IMR-90 (cell line): Measurements from ENCODE around the gene GLIPR1. TPM values are rescaled to one million over a fixed set of nuclear protein-coding genes. Genes with fewer than 3 reads are reported as not detected.
A peak's percentile ranks its signal among the peaks of the same experiment; 100 is the strongest.

Source experiments
- ATAC-seq: fragments of 200-7000 bp; cut with Tn5 transposase; 2 replicates; pipeline ENCODE4 v1.9.1; 2020; ENCODE audit warnings: low read depth, mild to moderate bottlenecking, moderate library complexity
- BruUV-seq: library from RNA; stranded (reverse); fragments of 400-500 nt; replicated peaks from 2 replicates; lab custom pipeline; 2021; lab: Mats Ljungman, UMichigan
- CTCF ChIA-PET: fragments of 300-600 bp; formaldehyde crosslinking; extraction: SDS; loops from one replicate; lab custom pipeline; 2021; ENCODE audit warnings: antibody characterized with exemption; lab: Yijun Ruan, JAX
- POLR2A ChIA-PET: fragments of 300-600 bp; sonication (Branson Sonifier 250); formaldehyde crosslinking; loops from one replicate; lab custom pipeline; 2022; ENCODE audit warnings: antibody characterized with exemption; ENCODE audit not compliant: unreplicated experiment; lab: Charles Lee
- DNase-seq: peaks from one replicate; pipeline ENCODE4 v3.0.0; 2013
- H2AFZ ChIP-seq: replicated peaks from 2 replicates; pipeline ENCODE3; 2013; ENCODE audit warnings: low read length, mild to moderate bottlenecking; ENCODE audit not compliant: poor library complexity
- H2AK5ac ChIP-seq: 2 replicates; pipeline ENCODE4 v1.6.1; 2013; ENCODE audit warnings: low read depth, low read length, inconsistent platforms
- H2AK9ac ChIP-seq: replicated peaks from 2 replicates; pipeline ENCODE3; 2013; ENCODE audit warnings: mild to moderate bottlenecking, low read depth, low read length, moderate library complexity; ENCODE audit not compliant: poor library complexity
- H2BK120ac ChIP-seq: 2 replicates; pipeline ENCODE4 v1.6.1; 2013; ENCODE audit warnings: low read depth, low read length, inconsistent platforms
- H2BK15ac ChIP-seq: 3 replicates; pipeline ENCODE4 v1.6.1; 2013; ENCODE audit warnings: low read depth, low read length, inconsistent platforms
- H2BK20ac ChIP-seq: 2 replicates; pipeline ENCODE4 v1.6.1; 2013; ENCODE audit warnings: low read depth, mild to moderate bottlenecking, inconsistent platforms, low read length, moderate library complexity
- H2BK5ac ChIP-seq: 2 replicates; pipeline ENCODE4 v1.6.1; 2013; ENCODE audit warnings: mild to moderate bottlenecking, low read depth, low read length, inconsistent platforms; ENCODE audit not compliant: poor library complexity, severe bottlenecking
- H3K14ac ChIP-seq: replicated peaks from 2 replicates; pipeline ENCODE4 v1.6.1; 2013; ENCODE audit warnings: low read depth, low read length, inconsistent platforms
- H3K18ac ChIP-seq: 2 replicates; pipeline ENCODE4 v1.6.1; 2013; ENCODE audit warnings: low read depth, low read length, control low read depth
- H3K23ac ChIP-seq: 2 replicates; pipeline ENCODE4 v1.6.1; 2013; ENCODE audit warnings: low read depth, low read length, inconsistent platforms
- H3K27ac ChIP-seq: 2 replicates; pipeline ENCODE4 v1.5.1; 2013; ENCODE audit warnings: mild to moderate bottlenecking, control low read depth, low read length; ENCODE audit not compliant: insufficient read depth
- H3K27me3 ChIP-seq: 2 replicates; pipeline ENCODE4 v1.6.1; 2013; ENCODE audit warnings: low read length; ENCODE audit not compliant: control insufficient read depth, insufficient read depth
- H3K36me3 ChIP-seq: 2 replicates; pipeline ENCODE4 v1.6.1; 2013; ENCODE audit warnings: low read length, mixed read lengths; ENCODE audit not compliant: control insufficient read depth, insufficient read depth
- H3K4ac ChIP-seq: 2 replicates; pipeline ENCODE4 v1.6.1; 2013; ENCODE audit warnings: low read depth, low read length, inconsistent platforms
- H3K4me1 ChIP-seq: 2 replicates; pipeline ENCODE4 v1.6.1; 2013; ENCODE audit warnings: low read length, mixed read lengths; ENCODE audit not compliant: control insufficient read depth, insufficient read depth
- H3K4me2 ChIP-seq: 2 replicates; pipeline ENCODE4 v1.6.1; 2013; ENCODE audit warnings: low read depth, mild to moderate bottlenecking, control low read depth, low read length, moderate library complexity
- H3K4me3 ChIP-seq: 2 replicates; pipeline ENCODE4 v1.5.1; 2013; ENCODE audit warnings: low read depth, mild to moderate bottlenecking, control low read depth, low read length, moderate library complexity; ENCODE audit not compliant: insufficient read depth
- H3K56ac ChIP-seq: 2 replicates; pipeline ENCODE4 v1.6.1; 2013; ENCODE audit warnings: low read length, inconsistent platforms; ENCODE audit not compliant: insufficient read depth; ENCODE audit errors: extremely low read depth
- H3K79me1 ChIP-seq, 2 experiments: 2 replicates each; pipeline ENCODE4 v1.6.1; 2013; ENCODE audit warnings: low read length in 2 of 2, inconsistent platforms in 1 of 2, low read depth in 1 of 2
- H3K9ac ChIP-seq: 2 replicates; pipeline ENCODE4 v1.6.1; 2013; ENCODE audit warnings: low read depth, low read length, control low read depth
- H3K9me1 ChIP-seq: 2 replicates; pipeline ENCODE4 v1.6.1; 2013; ENCODE audit warnings: low read length, inconsistent platforms; ENCODE audit not compliant: insufficient read depth
- H3K9me3 ChIP-seq: 2 replicates; pipeline ENCODE4 v1.6.1; 2013; ENCODE audit warnings: low read length; ENCODE audit not compliant: control insufficient read depth, insufficient read depth
- H4K20me1 ChIP-seq: 2 replicates; pipeline ENCODE4 v1.6.1; 2013; ENCODE audit warnings: low read length, inconsistent platforms; ENCODE audit not compliant: insufficient read depth
- H4K5ac ChIP-seq: 2 replicates; pipeline ENCODE4 v1.6.1; 2013; ENCODE audit warnings: mild to moderate bottlenecking, low read depth, low read length, control low read depth
- H4K8ac ChIP-seq, 2 experiments: 2 replicates each; pipeline ENCODE4 v1.6.1; 2013; ENCODE audit warnings: low read depth in 2 of 2, low read length in 2 of 2, control low read depth in 1 of 2, inconsistent platforms in 1 of 2
- H4K91ac ChIP-seq: 2 replicates; pipeline ENCODE4 v1.6.1; 2013; ENCODE audit warnings: low read depth, low read length, inconsistent platforms; ENCODE audit not compliant: insufficient read depth
- CTCF ChIP-seq: conservative IDR thresholded peaks from 2 replicates; pipeline ENCODE4 v1.5.1; 2012; ENCODE audit warnings: mild to moderate bottlenecking, low read depth, low read length, improper control_type of control experiment
- MAFK ChIP-seq: IDR thresholded peaks from 2 replicates; pipeline ENCODE4 v1.6.1; 2012; ENCODE audit warnings: low read depth, low read length, improper control_type of control experiment
- RAD21 ChIP-seq: IDR thresholded peaks from 2 replicates; pipeline ENCODE4 v1.6.1; 2012; ENCODE audit warnings: low read length, improper control_type of control experiment
- SMC3 ChIP-seq: fragments of 150-350 bp; IDR thresholded peaks from 2 replicates; pipeline ENCODE4 v1.6.1; 2016; ENCODE audit warnings: low read depth, mild to moderate bottlenecking, antibody characterized with exemption, low read length, moderate library complexity
- WGBS, 2 experiments: methylation state at CpG; one replicate each; pipeline versions ENCODE4 v1.1.5 to v1.1.7; 2013; ENCODE audit warnings: missing lambda C conversion rate in 2 of 2; ENCODE audit not compliant: insufficient read length in 1 of 2; ENCODE audit errors: extremely low coverage in 2 of 2; 5-methylcytosine and 5-hydroxymethylcytosine counted together
- dilution Hi-C: fragments of 300-500 bp; cut with HindIII; formaldehyde crosslinking; loops from one replicate; pipeline ENCODE4 v1.14.3; 2018; ENCODE audit warnings: low sequenced_read_pairs; ENCODE audit not compliant: unreplicated experiment
- in situ Hi-C: fragments of 300-500 bp; cut with MboI; formaldehyde crosslinking; loops from 3 replicates; pipeline ENCODE4 v1.14.3; 2019; ENCODE audit warnings: low sequenced_read_pairs, inconsistent platforms, mixed read lengths
- intact Hi-C: fragments of 100-400 bp; cut with micrococcal nuclease; formaldehyde crosslinking; loops from 2 replicates; pipeline ENCODE4 v1.10.0; 2022
- polyA plus RNA-seq, 3 experiments: library from polyadenylated mRNA; depleted of rRNA; stranded (reverse); fragments of >200 nt; gene quantifications; 2 replicates each; pipeline ENCODE4 v1.2.3, GENCODE V29; 2012; ENCODE audit warnings: low replicate concordance in 1 of 3
- total RNA-seq: library from RNA; depleted of rRNA; stranded (reverse); fragments of >200 nt; gene quantifications from 2 replicates; pipeline ENCODE4 v1.2.3, GENCODE V29; 2012

The GLIPR1 gene
- total and polyA plus RNA-seq, 2 of the 4 experiments (the other 2 are of a cell fraction), result 268 to 327 TPM

DNA sequence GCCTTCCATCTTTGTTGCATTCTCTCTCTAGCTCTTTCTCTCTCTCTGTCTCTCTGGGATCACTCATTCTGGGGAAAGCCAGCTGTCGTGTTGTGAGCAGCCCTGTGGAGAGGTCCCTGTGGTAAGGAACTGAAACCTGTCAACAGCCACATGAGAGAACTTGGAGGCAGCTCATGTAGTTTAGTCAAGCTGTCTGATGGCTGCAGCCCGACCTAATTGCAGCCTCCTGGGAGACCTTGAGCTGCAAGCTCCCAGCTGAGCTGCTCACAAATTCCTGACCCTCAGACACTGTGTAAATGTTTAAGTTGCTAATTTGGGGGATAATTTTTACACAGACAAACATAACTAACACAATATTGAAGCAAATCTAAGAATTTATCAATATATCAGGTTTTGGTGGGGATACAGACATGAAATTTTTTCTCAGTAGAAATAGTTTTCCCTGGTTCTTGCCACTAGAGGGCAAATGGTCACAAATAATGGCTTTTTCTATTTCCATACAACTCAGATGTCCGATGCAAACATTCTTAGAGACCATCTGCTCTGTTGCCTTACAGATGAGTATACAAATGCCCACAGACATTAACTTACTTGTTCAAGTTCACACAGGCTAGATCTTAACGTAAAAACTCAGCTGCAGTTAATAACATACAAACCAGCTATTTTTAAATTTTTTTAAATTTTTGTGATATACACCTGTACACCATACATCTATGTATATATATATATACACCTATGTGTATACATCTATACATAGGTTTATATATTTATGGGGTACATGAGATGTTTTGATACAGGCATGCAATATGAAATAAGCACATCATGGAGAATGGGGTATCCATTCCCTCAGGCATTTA is 46.3 kb downstream of the GLIPR1 start:
- Histone ChIP-seq H3K56ac (peak overlapping the region; percentile 40; the same call in 1 of the 2 replicates), H2BK5ac (peak overlapping the region; percentile 86), H2AFZ (peak overlapping the region; percentile 88), H3K9me1 (peaks cover 9% of the 10 kb centered on the region; the same call in 1 of the 2 replicates), H4K20me1 (no peaks in the 10 kb centered on the region), H3K9me3 (no peaks in the 10 kb centered on the region), H2BK15ac (peak overlapping the region; percentile 47; the same call in 1 of the 3 replicates), H3K4me1 (peaks cover 11% of the 10 kb centered on the region), H3K23ac (peak overlapping the region; percentile 79; the same call in 1 of the 2 replicates), H2AK9ac (peak overlapping the region; percentile 74), H4K91ac (peak overlapping the region; percentile 96), H3K4me3 (no peak overlapping the region), H3K9ac (peak overlapping the region; percentile 71), H3K14ac (peak overlapping the region; percentile 98), H2BK20ac (peak overlapping the region; percentile 99), H4K8ac (peak overlapping the region; percentile 77 to 94; a peak in 3 of 4 replicates), H4K5ac (peak overlapping the region; percentile 89; the same call in 1 of the 2 replicates), H2BK120ac (peak overlapping the region; percentile 99), H3K27ac (peak overlapping the region; percentile 98), H2AK5ac (peak overlapping the region; percentile 88), H3K18ac (peak overlapping the region; percentile 79), H3K27me3 (no peaks in the 10 kb centered on the region), H3K79me1 (peaks cover 0 to 4% of the 10 kb centered on the region in 2 experiments; a peak in 2 of 4 replicates), H3K4me2 (no peak overlapping the region; the same call in 1 of the 2 replicates), H3K36me3 (no peaks in the 10 kb centered on the region), H3K4ac (peak overlapping the region; percentile 92)
- ChIA-PET POLR2A (no interaction called here), CTCF (interaction anchor here (0.6 to 1.9 kb wide), 16 partner anchors 9 to 818 kb away, joined by 3 to 8 read pairs (median 4); partner anchors contain the start of gene PHLDA1)
- dilution Hi-C loops (no loop called here), in situ Hi-C loops (loop anchor here (10.0 to 25.0 kb wide), 2 partner anchors 818 to 935 kb away; partner anchors contain the start of gene BBS10), intact Hi-C loops (loop anchor here (1.0 to 5.0 kb wide), 7 partner anchors 198 to 1060 kb away; partner anchors contain the start of gene PHLDA1)
- peak; percentile 78 for ATAC-seq
- peak; percentile 84 for DNase-seq
- TF ChIP-seq CTCF, result peak; percentile 82
- TF ChIP-seq MAFK, result no peak
- TF ChIP-seq SMC3, result peak; percentile 95
- TF ChIP-seq RAD21, result peak; percentile 92
- 20% methylated on average over 2 of the region's 4 CpGs; no CpG with 5 or more reads in 1 of the 2 experiments for WGBS, 2 experiments
- no TSS peak for BruUV-seq
